Fibroblast of upper back skin (primary cell): ENCODE measurements around the gene KRTAP1-3.
"Not testable (repeated sequence)": the region's sequence is repeated elsewhere in the genome, so short reads cannot be mapped to it uniquely, and the experiment has no call there.

Experiments used
- DNase-seq: peaks from one replicate; pipeline ENCODE4 v3.0.0-alpha.2; 2013

Gene KRTAP1-3, protein sequence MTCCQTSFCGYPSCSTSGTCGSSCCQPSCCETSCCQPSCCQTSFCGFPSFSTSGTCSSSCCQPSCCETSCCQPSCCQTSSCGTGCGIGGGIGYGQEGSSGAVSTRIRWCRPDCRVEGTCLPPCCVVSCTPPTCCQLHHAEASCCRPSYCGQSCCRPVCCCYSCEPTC

DNA sequence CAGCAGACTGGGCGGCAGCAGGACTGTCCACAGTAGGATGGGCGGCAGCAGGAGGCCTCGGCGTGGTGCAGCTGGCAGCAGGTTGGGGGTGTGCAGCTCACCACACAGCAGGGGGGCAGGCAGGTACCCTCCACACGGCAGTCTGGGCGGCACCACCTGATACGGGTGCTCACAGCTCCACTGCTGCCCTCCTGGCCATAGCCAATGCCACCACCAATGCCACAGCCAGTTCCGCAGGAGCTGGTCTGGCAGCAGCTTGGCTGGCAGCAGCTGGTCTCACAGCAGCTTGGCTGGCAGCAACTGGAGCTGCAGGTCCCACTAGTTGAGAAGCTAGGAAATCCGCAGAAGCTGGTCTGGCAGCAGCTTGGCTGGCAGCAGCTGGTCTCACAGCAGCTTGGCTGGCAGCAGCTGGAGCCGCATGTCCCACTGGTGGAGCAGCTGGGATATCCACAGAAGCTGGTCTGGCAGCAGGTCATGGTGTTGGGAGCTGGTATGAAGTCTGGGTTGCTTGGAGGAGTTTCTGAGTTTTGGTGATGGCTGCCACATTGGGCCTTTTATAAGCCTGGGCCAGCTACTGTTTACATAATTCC lies at the start of gene KRTAP1-3:
TSS of gene KRTAP1-3 (minus strand) at position 529 of the 590 bp plus-strand sequence. CDS start at position 476, 53 bp downstream.
- not testable (repeated sequence) for DNase-seq

DNA sequence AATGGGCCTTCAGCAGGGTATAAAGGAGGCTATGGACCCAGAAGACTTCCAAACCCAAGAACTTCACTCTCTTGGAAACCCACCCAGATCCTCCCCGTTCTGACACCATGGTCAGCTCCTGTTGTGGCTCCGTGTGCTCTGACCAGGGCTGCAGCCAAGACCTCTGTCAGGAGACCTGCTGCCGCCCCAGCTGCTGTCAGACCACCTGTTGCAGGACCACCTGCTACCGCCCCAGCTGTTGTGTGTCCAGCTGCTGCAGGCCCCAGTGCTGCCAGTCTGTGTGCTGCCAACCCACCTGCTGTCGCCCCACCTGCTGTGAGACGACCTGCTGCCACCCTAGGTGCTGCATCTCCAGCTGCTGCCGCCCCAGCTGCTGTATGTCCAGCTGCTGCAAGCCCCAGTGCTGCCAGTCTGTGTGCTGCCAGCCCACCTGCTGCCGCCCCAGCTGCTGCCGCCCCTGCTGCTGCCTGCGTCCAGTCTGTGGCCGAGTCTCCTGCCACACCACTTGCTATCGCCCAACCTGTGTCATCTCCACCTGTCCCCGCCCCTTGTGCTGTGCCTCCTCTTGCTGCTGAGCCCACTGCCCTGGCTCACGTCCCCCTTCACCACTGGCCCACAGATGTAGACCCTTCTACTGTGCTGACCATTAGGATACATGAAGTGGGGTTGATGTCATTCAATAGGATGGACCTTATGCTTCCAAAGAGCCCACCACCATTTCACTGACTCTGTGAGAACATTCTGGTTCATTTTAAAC lies 49.6 kb upstream of the KRTAP1-3 start, which contains the start of gene KRTAP4-7:
TSS of gene KRTAP4-7 (plus strand) at position 51 of the 757 bp plus-strand sequence. CDS start at position 108, 57 bp downstream.
- DNase-seq, result not testable (repeated sequence)

- peak; percentile 74 for DNase-seq
Measured at GRCh38 chr17:41083427-41083826, 48.8 kb upstream of the KRTAP1-3 start.

DNA sequence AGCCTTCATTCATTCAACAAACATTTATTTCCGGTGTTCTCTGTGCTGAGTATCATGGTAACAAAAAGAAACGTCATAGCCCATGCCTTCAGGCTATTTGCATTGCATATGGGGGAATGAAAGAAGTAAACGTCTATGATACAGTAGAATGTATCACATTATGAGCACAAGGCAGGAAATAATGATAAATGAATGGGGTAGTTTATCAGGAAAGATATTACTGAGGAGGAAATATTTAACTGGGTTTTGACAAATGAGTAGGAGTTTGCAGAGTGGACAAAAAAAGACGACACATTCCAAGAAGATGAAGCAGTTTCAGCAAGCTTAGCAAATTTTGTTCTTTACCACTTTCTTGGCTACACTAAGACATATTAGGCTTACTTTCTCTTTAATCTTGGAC lies 48.0 kb upstream of the KRTAP1-3 start:
- no peak for DNase-seq

- no peak for DNase-seq
Measured at GRCh38 chr17:41076788-41077187, 42.1 kb upstream of the KRTAP1-3 start.

DNA sequence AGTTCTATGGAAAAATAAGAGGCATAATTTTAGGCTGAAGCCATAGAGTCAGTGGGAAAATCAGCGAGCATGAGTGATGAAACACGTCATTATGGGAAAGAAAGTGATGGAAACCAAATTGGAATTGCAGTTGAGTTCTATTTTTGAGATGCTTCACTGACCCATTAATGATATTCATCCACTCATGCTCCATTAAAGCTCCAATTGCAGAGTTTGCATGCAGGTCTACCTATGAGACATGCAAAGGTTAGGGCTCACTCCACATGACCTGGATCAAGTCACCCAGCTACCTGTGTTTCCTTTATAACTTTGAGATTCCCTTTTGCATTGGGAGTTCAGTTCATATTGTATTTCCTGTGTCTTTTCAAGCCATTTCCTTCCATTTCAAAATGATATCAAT lies 39.0 kb upstream of the KRTAP1-3 start:
- no peak for DNase-seq

DNA sequence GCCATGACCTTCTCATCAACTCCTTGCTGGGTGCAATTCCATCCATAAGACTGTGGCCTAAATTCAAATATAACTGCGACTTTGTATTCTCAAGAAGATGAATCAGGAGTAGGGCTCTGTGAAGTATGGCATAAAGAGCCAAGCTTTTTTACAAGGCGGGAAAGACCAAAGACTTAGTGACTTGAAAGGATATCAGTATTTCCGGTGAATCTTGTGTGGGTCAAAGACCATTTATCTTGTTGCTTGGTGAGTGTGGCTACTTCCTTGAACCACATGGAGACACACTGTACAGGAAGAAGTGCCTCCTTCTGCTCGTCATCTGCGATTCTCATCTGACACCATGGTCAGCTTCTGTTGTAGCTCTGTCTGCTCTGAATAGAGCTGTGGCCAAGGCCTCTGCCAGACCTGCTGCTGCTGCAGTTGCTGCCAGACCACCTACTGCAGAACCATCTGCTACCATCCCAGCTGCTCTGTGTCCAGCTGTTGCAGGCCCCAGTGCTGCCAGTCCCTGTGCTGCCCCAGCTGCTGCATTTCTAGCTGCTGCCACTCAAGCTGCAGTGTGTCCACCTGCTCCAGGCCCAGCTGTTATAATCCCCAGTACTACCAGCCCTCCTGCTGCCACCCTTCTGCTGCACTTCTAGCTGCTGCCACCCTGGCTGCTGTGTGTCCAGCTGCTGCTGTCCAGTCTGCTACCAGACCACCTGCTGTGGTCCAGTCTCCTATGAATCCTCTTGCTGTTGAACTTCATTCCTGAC lies 37.1 kb upstream of the KRTAP1-3 start:
- no peak for DNase-seq

- DNase-seq, result no peak
Measured at GRCh38 chr17:41069031-41069430, 34.4 kb upstream of the KRTAP1-3 start.

DNA sequence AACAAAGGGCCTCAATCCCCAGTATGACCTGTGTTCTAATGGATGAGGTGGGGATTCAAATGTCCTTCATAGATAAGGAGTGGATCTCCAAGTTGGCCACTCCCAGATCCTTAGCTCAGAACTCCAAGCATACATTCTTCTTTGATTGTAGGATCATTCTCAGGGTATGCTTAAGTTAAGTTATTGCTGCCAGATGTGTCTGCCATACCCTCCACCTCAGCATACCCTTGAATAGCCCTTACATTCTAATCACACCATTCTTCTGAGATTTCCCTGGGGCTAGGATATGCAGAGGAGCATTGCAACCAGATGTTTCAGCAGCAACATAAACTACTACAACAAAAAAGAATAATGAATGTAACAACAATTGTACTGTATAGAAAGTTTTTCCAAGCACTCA lies 32.6 kb upstream of the KRTAP1-3 start:
- peak; percentile 81 for DNase-seq

- DNase-seq, result peak; percentile 92
Measured at GRCh38 chr17:41065829-41066624, 31.4 kb upstream of the KRTAP1-3 start, which contains the start of gene KRTAP2-4. Gene KRTAP2-4, minus strand, starts transcription at chr17:41065879. Its CDS starts 34 bp downstream, at chr17:41065845.

GRCh38 chr17:41065016-41065689 lies 30.5 kb upstream of the KRTAP1-3 start:
- not testable (repeated sequence) for DNase-seq

DNA sequence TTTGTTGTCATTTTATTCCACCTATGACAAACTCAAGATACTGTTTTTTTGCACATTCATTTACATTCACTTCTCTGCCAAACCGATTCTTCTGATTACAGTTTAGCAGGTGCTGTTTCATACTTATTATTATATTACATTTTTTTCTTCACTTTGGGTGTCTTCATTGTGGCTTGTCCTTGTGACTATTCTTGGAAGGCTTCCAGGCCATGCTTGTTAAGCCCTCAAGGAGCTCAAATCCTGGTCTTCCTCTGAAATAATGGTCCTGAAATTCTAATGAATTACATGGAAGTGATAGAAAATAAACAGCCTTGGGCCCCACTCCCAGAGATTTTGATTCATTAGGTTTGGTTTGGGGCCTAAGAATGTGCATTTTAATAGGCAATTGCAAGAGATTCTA lies 29.6 kb upstream of the KRTAP1-3 start:
- no peak for DNase-seq

DNA sequence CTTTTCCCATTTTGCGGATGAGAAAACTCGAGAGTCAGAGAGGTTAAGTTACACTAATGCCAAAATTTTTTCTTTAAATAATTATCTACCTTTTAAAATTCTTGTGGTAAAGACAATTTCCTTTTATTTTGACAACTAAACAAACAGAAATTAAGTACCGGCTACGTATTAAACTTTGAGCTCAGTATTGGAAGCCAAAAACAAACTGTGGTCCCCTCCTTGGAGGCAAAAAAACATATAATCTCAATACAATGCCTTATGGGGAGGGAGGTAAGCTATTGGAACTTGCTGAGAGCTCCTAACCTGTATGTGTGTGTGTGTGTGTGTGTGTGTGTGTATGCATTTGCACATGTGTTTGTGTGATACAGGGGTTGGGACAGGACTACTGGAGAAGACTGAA lies 28.8 kb upstream of the KRTAP1-3 start:
- DNase-seq, result no peak

- DNase-seq, result peak; percentile 98
Measured at GRCh38 chr17:41061964-41062363, 27.3 kb upstream of the KRTAP1-3 start.

DNA sequence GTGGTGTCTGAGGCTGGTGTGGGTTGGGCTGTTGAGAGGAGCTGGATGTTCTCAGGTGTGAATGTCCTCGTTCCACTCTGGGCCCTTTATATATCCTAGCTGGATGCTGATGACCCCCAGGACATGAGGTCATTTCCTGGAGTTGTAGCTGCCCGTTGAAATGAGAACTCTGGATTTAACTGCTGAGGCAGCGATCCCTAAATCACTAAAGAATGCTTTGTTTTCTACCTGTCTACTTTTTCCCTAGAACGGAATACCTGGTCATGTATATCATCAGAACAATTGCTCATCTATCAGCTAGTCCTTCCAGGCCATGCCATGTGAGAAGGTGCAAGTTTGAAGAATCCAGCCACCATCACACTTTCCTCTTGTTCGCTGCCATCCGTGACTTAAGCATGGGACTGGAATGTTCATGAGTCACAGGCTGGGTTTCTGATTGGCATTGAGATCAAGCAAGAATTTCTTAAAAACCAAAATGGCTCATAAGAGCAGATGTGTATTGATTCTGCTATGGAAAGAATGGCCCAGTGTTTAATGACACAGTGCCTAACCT lies 25.5 kb upstream of the KRTAP1-3 start, which contains the start of gene KRTAP2-3:
TSS of gene KRTAP2-3 (minus strand) at position 63 of the 553 bp plus-strand sequence. CDS start 64 bp downstream, outside the sequence.
- DNase-seq, result peak; percentile 97

DNA sequence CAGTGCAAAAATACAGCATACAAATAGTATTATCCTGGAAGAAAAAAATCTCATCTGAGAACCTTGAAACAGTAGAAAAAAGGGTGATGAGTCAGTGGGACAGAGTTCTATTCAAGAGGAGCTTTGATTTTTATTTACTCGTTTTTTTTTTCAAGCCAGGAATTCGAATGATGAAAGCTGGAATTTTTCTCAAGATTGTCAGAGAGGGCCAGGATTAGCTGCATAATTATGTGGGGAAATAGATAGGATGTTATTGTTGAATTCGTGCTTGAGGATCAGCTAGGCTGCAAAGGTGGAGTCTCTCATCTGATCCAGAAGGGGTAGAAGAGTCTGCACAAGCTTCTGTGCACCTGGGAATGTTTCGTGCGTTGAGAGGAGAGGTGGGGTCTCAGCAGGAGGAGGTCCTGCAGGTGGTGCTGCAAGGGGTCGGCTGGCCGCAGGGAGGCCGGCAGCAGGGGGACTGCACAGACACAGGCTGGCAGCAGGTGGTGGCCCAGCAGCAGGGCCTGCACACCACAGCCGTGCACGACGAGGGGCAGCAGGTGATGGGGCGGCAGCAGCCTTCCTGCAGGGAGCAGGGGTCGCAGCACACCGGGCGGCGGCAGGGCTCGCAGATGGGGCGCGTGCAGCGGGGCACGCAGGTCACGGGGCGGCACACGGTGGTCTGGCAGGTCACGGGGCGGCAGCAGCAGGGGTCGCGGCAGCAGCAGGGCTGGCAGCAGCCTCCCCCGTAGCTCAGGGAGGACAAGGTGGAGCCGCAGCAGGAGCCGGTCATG lies 24.8 kb upstream of the KRTAP1-3 start:
- peak; percentile 93 for DNase-seq

- no peak for DNase-seq
Measured at GRCh38 chr17:41058741-41059140, 24.1 kb upstream of the KRTAP1-3 start.

DNA sequence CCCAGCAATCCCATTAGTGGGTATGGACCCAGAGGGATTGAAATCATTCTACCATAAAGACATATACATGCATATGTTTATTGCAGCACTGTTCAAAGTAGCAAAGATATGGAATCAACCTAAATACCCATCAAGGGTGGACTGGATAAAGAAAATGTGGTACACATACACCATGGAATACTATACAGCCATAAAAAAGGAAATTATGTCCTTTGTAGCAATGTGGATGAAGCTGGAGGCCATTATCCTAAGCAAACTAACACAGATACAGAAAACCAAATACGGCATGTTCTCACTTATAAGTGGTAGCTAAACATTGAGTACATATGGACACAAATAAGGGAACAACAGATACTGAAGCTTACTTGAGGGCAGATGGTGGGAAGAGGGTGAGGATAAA lies 22.9 kb upstream of the KRTAP1-3 start:
- no peak for DNase-seq

DNA sequence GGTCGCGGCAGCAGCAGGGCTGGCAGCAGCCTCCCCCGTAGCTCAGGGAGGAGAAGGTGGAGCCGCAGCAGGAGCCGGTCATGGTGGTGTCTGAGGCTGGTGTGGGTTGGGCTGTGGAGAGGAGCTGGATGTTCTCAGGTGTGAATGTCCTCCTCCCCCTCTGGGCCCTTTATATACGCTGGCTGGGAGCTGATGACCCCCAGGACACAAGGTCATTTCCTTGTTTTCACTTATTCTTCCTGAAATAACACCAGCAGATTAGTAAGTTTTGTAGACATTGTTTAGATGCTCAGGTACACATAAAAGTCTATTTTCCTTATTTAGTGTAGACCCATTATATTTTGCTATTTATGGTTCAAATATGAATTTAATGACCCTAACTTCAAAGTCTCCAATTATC lies 20.5 kb upstream of the KRTAP1-3 start, which contains the start of gene KRTAP2-2:
TSS of gene KRTAP2-2 (minus strand) at position 101 of the 400 bp plus-strand sequence. CDS start at position 82, 19 bp downstream.
- DNase-seq, result not testable (repeated sequence)

DNA sequence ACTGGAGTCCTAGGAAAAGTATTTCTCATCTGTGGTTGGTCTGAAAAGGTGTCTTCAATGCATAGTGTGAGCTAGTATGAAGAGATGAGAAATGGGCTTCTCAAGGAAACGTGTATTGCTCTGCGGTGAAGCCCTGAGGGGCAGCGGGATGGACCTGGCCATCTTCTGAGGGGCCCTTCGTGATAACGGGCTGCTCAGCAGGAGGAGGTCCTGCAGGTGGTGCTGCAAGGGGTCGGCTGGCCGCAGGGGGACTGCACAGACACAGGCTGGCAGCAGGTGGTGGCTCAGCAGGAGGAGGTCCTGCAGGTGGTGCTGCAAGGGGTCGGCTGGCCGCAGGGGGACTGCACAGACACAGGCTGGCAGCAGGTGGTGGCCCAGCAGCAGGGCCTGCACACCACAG lies 19.9 kb upstream of the KRTAP1-3 start:
- not testable (repeated sequence) for DNase-seq
